Gastroesophageal sphincter (tissue), 4 donors: ENCODE data around the gene C2CD2. TPM values are rescaled to one million over a fixed set of nuclear protein-coding genes. Genes with fewer than 3 reads are reported as not detected.

Experiments used
- ATAC-seq: fragments of 150-250 bp; one replicate; pipeline ENCODE4 v1.9.1; 2016; ENCODE audit warnings: mild to moderate bottlenecking, moderate library complexity
- H3K27ac ChIP-seq, 4 donors: fragments of 200-600 bp; sonication (generic) in 3 of 4; 1 replicate in 3 of 4; 2 replicates in 1 of 4; pipeline ENCODE4 v1.5.1; 2016 to 2019
- H3K27me3 ChIP-seq: fragments of 200-600 bp; sonication (generic); one replicate; pipeline ENCODE4 v1.5.1; 2019
- H3K36me3 ChIP-seq, 2 donors: fragments of 200-600 bp; sonication (generic); one replicate each; pipeline ENCODE4 v1.5.1; 2019; ENCODE audit warnings: control low read depth in 1 of 2
- H3K4me1 ChIP-seq, 3 donors: fragments of 200-600 bp; sonication (generic); 1 replicate in 2 of 3; 2 replicates in 1 of 3; pipeline ENCODE4 v1.5.1; 2016 to 2019; ENCODE audit warnings: control low read depth in 2 of 3
- H3K4me3 ChIP-seq, 2 donors: fragments of 200-600 bp; sonication (generic); one replicate each; pipeline ENCODE4 v1.5.1; 2019; ENCODE audit warnings: mild to moderate bottlenecking in 1 of 2, moderate library complexity in 1 of 2
- H3K9me3 ChIP-seq, 3 donors: fragments of 200-600 bp; sonication (generic); one replicate each; pipeline ENCODE4 v1.5.1; 2017 to 2019; ENCODE audit warnings: control low read depth in 2 of 3
- CTCF ChIP-seq, 4 experiments: fragments of 200-600 bp in 2 of 4; fragments of 450-650 bp in 2 of 4; sonication (generic) in 1 of 4; IDR thresholded peaks; one replicate each; pipeline ENCODE4 v1.5.1; 2017 to 2019; ENCODE audit warnings: antibody characterized with exemption in 4 of 4, mild to moderate bottlenecking in 2 of 4, moderate library complexity in 2 of 4
- EP300 ChIP-seq: sonication (generic); formaldehyde crosslinking; IDR thresholded peaks from one replicate; pipeline ENCODE4 v1.6.1; 2017; ENCODE audit warnings: antibody characterized with exemption, mild to moderate bottlenecking
- POLR2A ChIP-seq, 2 donors: fragments of 450-650 bp; IDR thresholded peaks; one replicate each; pipeline ENCODE4 v1.6.1; 2017; ENCODE audit warnings: antibody characterized with exemption in 2 of 2, mild to moderate bottlenecking in 2 of 2, moderate library complexity in 1 of 2
- POLR2AphosphoS5 ChIP-seq: sonication (generic); formaldehyde crosslinking; IDR thresholded peaks from one replicate; pipeline ENCODE4 v1.6.1; 2017; ENCODE audit warnings: antibody characterized with exemption
- WGBS, 2 donors: methylation state at CpG; one replicate each; pipeline ENCODE4 v1.1.5; 2018; ENCODE audit warnings: low coverage in 1 of 2; 5-methylcytosine and 5-hydroxymethylcytosine counted together
- total RNA-seq, 4 donors: library from RNA; depleted of rRNA; stranded (reverse); fragments of >200 nt; gene quantifications; one replicate each; pipeline ENCODE4 v1.1.0, GENCODE V29; 2016

Gene C2CD2
- total RNA-seq, 4 donors from 2014 or later, result 15.6 to 38.9 (median 18.7) TPM

GRCh38 chr21:41979751-41980369 lies 26.0 kb upstream of the C2CD2 start:
- Histone ChIP-seq H3K4me1 (no peaks in the 10 kb centered on the region), H3K27me3 (no peaks in the 10 kb centered on the region), H3K4me3 (no peak overlapping the region), H3K36me3 (no peaks in the 10 kb centered on the region), H3K27ac (no peak overlapping the region), H3K9me3 (no peaks in the 10 kb centered on the region)
- no peak for ATAC-seq
- TF ChIP-seq POLR2A (IDR thresholded peaks at IDR 0.05) (no peak), EP300 (no peak), POLR2AphosphoS5 (no peak), CTCF (IDR thresholded peaks at IDR 0.05) (no peak)
- 80 to 85% methylated on average over 1 to 6 of the region's 7 CpGs for WGBS, 2 donors

GRCh38 chr21:41979335-41979734 lies 25.5 kb upstream of the C2CD2 start:
- TF ChIP-seq EP300, result no peak
- no peak for TF ChIP-seq POLR2A (IDR thresholded peaks at IDR 0.05)
- no peak for TF ChIP-seq CTCF (IDR thresholded peaks at IDR 0.05)

GRCh38 chr21:41977034-41977950 lies 23.5 kb upstream of the C2CD2 start:
- 90% methylated on average over 7 to 10 of the region's 17 CpGs for WGBS, 2 donors
- no peak for TF ChIP-seq POLR2A (IDR thresholded peaks at IDR 0.05)
- no peak for ATAC-seq

More at GRCh38 chr21:41979335-41979734, 25.5 kb upstream of the C2CD2 start:
- no peaks in the 10 kb centered on the region for H3K4me1 ChIP-seq
- no peaks in the 10 kb centered on the region for H3K27me3 ChIP-seq
- no peaks in the 10 kb centered on the region for H3K36me3 ChIP-seq
- no peak overlapping the region for H3K4me3 ChIP-seq
- no peaks in the 10 kb centered on the region for H3K9me3 ChIP-seq
- WGBS, 2 donors, result 50 to 67% methylated on average over 2 to 4 of the region's 4 CpGs
- ATAC-seq, result no peak
- H3K27ac ChIP-seq, result no peak overlapping the region

GRCh38 chr21:41976611-41977010 lies 22.8 kb upstream of the C2CD2 start:
- no peak overlapping the region for H3K27ac ChIP-seq
- H3K4me1 ChIP-seq, result no peaks in the 10 kb centered on the region
- no peak for ATAC-seq
- 95 to 100% methylated on average over 1 to 4 of the region's 8 CpGs for WGBS, 2 donors
- no peaks in the 10 kb centered on the region for H3K36me3 ChIP-seq
- H3K27me3 ChIP-seq, result no peaks in the 10 kb centered on the region
- no peak for TF ChIP-seq CTCF (IDR thresholded peaks at IDR 0.05)
- no peak for TF ChIP-seq POLR2AphosphoS5
- no peak for TF ChIP-seq POLR2A (IDR thresholded peaks at IDR 0.05)
- no peak for TF ChIP-seq EP300
- H3K4me3 ChIP-seq, result no peak overlapping the region
- H3K9me3 ChIP-seq, result no peaks in the 10 kb centered on the region

More at GRCh38 chr21:41977034-41977950, 23.5 kb upstream of the C2CD2 start:
- H3K4me1 ChIP-seq, result no peaks in the 10 kb centered on the region
- no peak overlapping the region for H3K4me3 ChIP-seq
- H3K27me3 ChIP-seq, result no peaks in the 10 kb centered on the region
- no peaks in the 10 kb centered on the region for H3K9me3 ChIP-seq
- no peak overlapping the region for H3K27ac ChIP-seq
- no peaks in the 10 kb centered on the region for H3K36me3 ChIP-seq

GRCh38 chr21:41975391-41976272 lies 21.8 kb upstream of the C2CD2 start:
- no peak overlapping the region for H3K4me3 ChIP-seq
- no peak overlapping the region for H3K27ac ChIP-seq
- H3K4me1 ChIP-seq, result no peaks in the 10 kb centered on the region
- 80 to 83% methylated on average over 2 to 8 of the region's 17 CpGs for WGBS, 2 donors
- no peak for ATAC-seq
- H3K27me3 ChIP-seq, result no peaks in the 10 kb centered on the region
- no peak for TF ChIP-seq EP300
- no peak for TF ChIP-seq POLR2A (IDR thresholded peaks at IDR 0.05)
- TF ChIP-seq CTCF (IDR thresholded peaks at IDR 0.05), result no peak
- TF ChIP-seq POLR2AphosphoS5, result no peak
- no peaks in the 10 kb centered on the region for H3K36me3 ChIP-seq
- no peaks in the 10 kb centered on the region for H3K9me3 ChIP-seq
